Measurements from ENCODE around the gene APBB2. TPM values are rescaled to one million over a fixed set of nuclear protein-coding genes. Genes with fewer than 3 reads are reported as not detected.

Gene APBB2
- total RNA-seq, 4 donors from 2014 or later: 51.7 to 75.9 (median 71.1) TPM

- no peaks in the 10 kb centered on the region for H3K9me3 ChIP-seq
- no peaks in the 10 kb centered on the region for H3K27me3 ChIP-seq
- peak overlapping the region in 3 of 4 donors; percentile 9 to 19 (median 10) for H3K27ac ChIP-seq (replicated peaks in 1 of 4)
- TF ChIP-seq CTCF (IDR thresholded peaks at IDR 0.05) (no peak), EP300 (IDR thresholded peaks at IDR 0.05) (no peak), POLR2AphosphoS5 (IDR thresholded peaks at IDR 0.05) (peak in 1 of 2 donors; percentile 47), POLR2A (IDR thresholded peaks at IDR 0.05; ENCODE audit: low read depth) (no peak)
- peaks cover 0 to 6% (median 0%) of the 10 kb centered on the region in 4 donors for H3K36me3 ChIP-seq
- DNase-seq (ENCODE audit: extremely low spot score): no peak
- 36% methylated on average over 4 of the region's 4 CpGs for WGBS
- intact Hi-C loops (cut with DNase I): no loop called here
- H3K4me3 ChIP-seq: no peak overlapping the region
- peaks cover 15 to 21% (median 18%) of the 10 kb centered on the region in 4 donors for H3K4me1 ChIP-seq
Measured at GRCh38 chr4:40918330-40918729, 296.0 kb downstream of the APBB2 start.

GRCh38 chr4:40916880-40917279 is 297.5 kb downstream of the APBB2 start:
- no peak for DNase-seq (ENCODE audit: extremely low spot score)
- Histone ChIP-seq H3K4me3 (no peak overlapping the region), H3K36me3 (peaks cover 0 to 6% (median 0%) of the 10 kb centered on the region in 4 donors), H3K9me3 (no peaks in the 10 kb centered on the region), H3K27ac (replicated peaks in 1 of 4) (no peak overlapping the region), H3K4me1 (peaks cover 21 to 30% (median 27%) of the 10 kb centered on the region in 4 donors), H3K27me3 (no peaks in the 10 kb centered on the region)
- 90% methylated on average over 4 of the region's 5 CpGs for WGBS
- no peak for TF ChIP-seq POLR2A (IDR thresholded peaks at IDR 0.05; ENCODE audit: low read depth)
- peak in 1 of 3 experiments; percentile 29 for TF ChIP-seq CTCF (IDR thresholded peaks at IDR 0.05)
- intact Hi-C loops (cut with DNase I): no loop called here

GRCh38 chr4:40916218-40916555 is 298.2 kb downstream of the APBB2 start:
- Histone ChIP-seq H3K27ac (replicated peaks in 1 of 4) (no peak overlapping the region), H3K36me3 (peaks cover 0 to 4% (median 0%) of the 10 kb centered on the region in 4 donors), H3K27me3 (no peaks in the 10 kb centered on the region), H3K4me1 (peaks cover 21 to 33% (median 27%) of the 10 kb centered on the region in 4 donors), H3K4me3 (no peak overlapping the region), H3K9me3 (no peaks in the 10 kb centered on the region)
- WGBS: 63% methylated on average over 2 of the region's 2 CpGs
- intact Hi-C loops (cut with DNase I): no loop called here
- DNase-seq (ENCODE audit: extremely low spot score): no peak
- TF ChIP-seq POLR2A (IDR thresholded peaks at IDR 0.05; ENCODE audit: low read depth): no peak
- TF ChIP-seq POLR2AphosphoS5 (IDR thresholded peaks at IDR 0.05): no peak
- no peak for TF ChIP-seq CTCF (IDR thresholded peaks at IDR 0.05)
- no peak for TF ChIP-seq EP300 (IDR thresholded peaks at IDR 0.05)

GRCh38 chr4:40915318-40916217 is 298.8 kb downstream of the APBB2 start:
- no peaks in the 10 kb centered on the region for H3K9me3 ChIP-seq
- DNase-seq (ENCODE audit: extremely low spot score): no peak
- H3K27ac ChIP-seq (replicated peaks in 1 of 4): no peak overlapping the region
- 85% methylated on average over 12 of the region's 12 CpGs for whole genome bisulfite sequencing
- no peaks in the 10 kb centered on the region for H3K36me3 ChIP-seq
- H3K4me3 ChIP-seq: no peak overlapping the region
- no peaks in the 10 kb centered on the region for H3K27me3 ChIP-seq
- H3K4me1 ChIP-seq: peaks cover 21 to 33% (median 27%) of the 10 kb centered on the region in 4 donors
- intact Hi-C loops (cut with DNase I): no loop called here
- TF ChIP-seq POLR2AphosphoS5 (IDR thresholded peaks at IDR 0.05) (no peak), EP300 (IDR thresholded peaks at IDR 0.05) (no peak)

GRCh38 chr4:40912460-40913184 is 301.7 kb downstream of the APBB2 start:
- H3K4me3 ChIP-seq: no peak overlapping the region
- intact Hi-C loops (cut with DNase I): no loop called here
- TF ChIP-seq POLR2AphosphoS5 (IDR thresholded peaks at IDR 0.05) (no peak), POLR2A (IDR thresholded peaks at IDR 0.05; ENCODE audit: low read depth) (no peak), CTCF (IDR thresholded peaks at IDR 0.05) (no peak), EP300 (IDR thresholded peaks at IDR 0.05) (no peak)
- H3K4me1 ChIP-seq: peaks cover 26 to 42% (median 34%) of the 10 kb centered on the region in 4 donors
- 72% methylated on average over 15 of the region's 15 CpGs for WGBS
- H3K36me3 ChIP-seq: no peaks in the 10 kb centered on the region
- no peaks in the 10 kb centered on the region for H3K9me3 ChIP-seq
- peak overlapping the region; percentile 5 to 59 (median 53) for H3K27ac ChIP-seq (replicated peaks in 1 of 4)
- no peak for DNase-seq (ENCODE audit: extremely low spot score)
- no peaks in the 10 kb centered on the region for H3K27me3 ChIP-seq

Measured in esophagus muscularis mucosa (tissue), 4 donors.